Endothelial cell of umbilical vein (primary cell): ENCODE measurements around the gene WDR86. TPM values are rescaled to one million over a fixed set of nuclear protein-coding genes. Genes with fewer than 3 reads are reported as not detected.

Experiments used
- BruUV-seq: library from RNA; stranded (reverse); fragments of 400-500 nt; replicated peaks from 2 replicates; lab custom pipeline; 2021; lab: Mats Ljungman, UMichigan
- CTCF ChIA-PET: fragments of 300-600, 350-600 bp; sonication (Branson Sonifier 250); formaldehyde crosslinking; loops from one replicate; lab custom pipeline; 2021; ENCODE audit warnings: antibody characterized with exemption, inconsistent platforms; lab: Charles Lee
- POLR2A ChIA-PET: fragments of 300-600, 350-600 bp; sonication (Branson Sonifier 250); formaldehyde crosslinking; loops from one replicate; lab custom pipeline; 2021; ENCODE audit warnings: antibody characterized with exemption, inconsistent platforms; lab: Charles Lee
- DNase-seq: peaks from one replicate; pipeline ENCODE4 v3.0.0-alpha.2; 2011; ENCODE audit warnings: low read depth, low spot score
- FAIRE-seq: peaks from 2 replicates; lab custom pipeline; 2011; peaks lifted over from hg19 to GRCh38; lab: Jason Lieb, UNC
- H2AFZ ChIP-seq: 2 replicates; pipeline ENCODE4 v1.6.0; 2012; ENCODE audit warnings: low read depth, low read length, control low read depth, inconsistent platforms
- H3K27ac ChIP-seq: 2 replicates; pipeline ENCODE4 v1.5.1; 2011; ENCODE audit warnings: low read depth, mild to moderate bottlenecking, control low read depth, low read length, moderate library complexity; ENCODE audit not compliant: insufficient read depth
- H3K27me3 ChIP-seq, 2 experiments: 2 replicates each; pipeline versions ENCODE4 v1.6.0 to v1.6.1; 2011; ENCODE audit warnings: low read length in 2 of 2, mixed read lengths in 1 of 2; ENCODE audit not compliant: control insufficient read depth in 2 of 2, insufficient read depth in 2 of 2
- H3K36me3 ChIP-seq, 2 experiments: 2 replicates in 1 of 2; 3 replicates in 1 of 2; pipeline ENCODE4 v1.5.1; 2011; ENCODE audit warnings: low read length in 2 of 2, mild to moderate bottlenecking in 1 of 2, moderate library complexity in 1 of 2; ENCODE audit not compliant: control insufficient read depth in 2 of 2, insufficient read depth in 2 of 2; ENCODE audit errors: extremely low read depth in 1 of 2
- H3K4me1 ChIP-seq: 3 replicates; pipeline ENCODE4 v1.5.1; 2011; ENCODE audit warnings: mild to moderate bottlenecking, low read length; ENCODE audit not compliant: control insufficient read depth, insufficient read depth; ENCODE audit errors: extremely low read depth
- H3K4me2 ChIP-seq: 2 replicates; pipeline ENCODE4 v1.6.1; 2011; ENCODE audit warnings: low read length, control low read depth, mixed read lengths; ENCODE audit not compliant: insufficient read depth
- H3K4me3 ChIP-seq, 3 experiments: fragments of 200-600 bp in 1 of 3; sonication (generic), shearing (Covaris generic) in 1 of 3; replicated peaks in 1 of 3; 2 replicates each; pipeline ENCODE4 v1.5.1; 2011 to 2016; ENCODE audit warnings: control low read depth in 3 of 3, low read length in 3 of 3, mild to moderate bottlenecking in 2 of 3, inconsistent platforms in 1 of 3, low read depth in 1 of 3, moderate library complexity in 1 of 3; ENCODE audit not compliant: insufficient read depth in 1 of 3
- H3K79me2 ChIP-seq: 2 replicates; pipeline ENCODE4 v1.6.0; 2012; ENCODE audit warnings: low read length, inconsistent platforms; ENCODE audit not compliant: control insufficient read depth, insufficient read depth
- H3K9ac ChIP-seq: replicated peaks from 2 replicates; pipeline ENCODE3; 2011; ENCODE audit warnings: low read length, control low read depth; ENCODE audit not compliant: insufficient read depth; ENCODE audit errors: extremely low read depth
- H3K9me1 ChIP-seq: replicated peaks from 3 replicates; pipeline ENCODE4 v1.6.0; 2011; ENCODE audit warnings: mild to moderate bottlenecking, low read length; ENCODE audit not compliant: control insufficient read depth, insufficient read depth; ENCODE audit errors: extremely low read depth
- H3K9me3 ChIP-seq: replicated peaks from 2 replicates; pipeline ENCODE4 v1.5.1; 2012; ENCODE audit warnings: low read length, inconsistent platforms; ENCODE audit not compliant: control insufficient read depth, insufficient read depth
- H4K20me1 ChIP-seq: replicated peaks from 2 replicates; pipeline ENCODE3; 2011; ENCODE audit warnings: mild to moderate bottlenecking, low read length; ENCODE audit not compliant: control insufficient read depth, insufficient read depth; ENCODE audit errors: extremely low read depth
- FOS ChIP-seq: IDR thresholded peaks from 2 replicates; pipeline ENCODE4 v1.6.1; 2011; ENCODE audit warnings: mild to moderate bottlenecking, low read length, moderate library complexity, borderline replicate concordance; ENCODE audit not compliant: insufficient read depth
- GATA2 ChIP-seq: IDR thresholded peaks from 2 replicates; pipeline ENCODE4 v1.7.0; 2011; ENCODE audit warnings: low read depth, mild to moderate bottlenecking, moderate library complexity, mixed read lengths, low read length; ENCODE audit not compliant: insufficient read length, insufficient read depth
- JUN ChIP-seq: IDR thresholded peaks from 2 replicates; pipeline ENCODE4 v1.6.1; 2011; ENCODE audit warnings: borderline replicate concordance, low read depth; ENCODE audit not compliant: insufficient read length, insufficient read depth
- POLR2AphosphoS5 ChIP-seq: IDR thresholded peaks from 2 replicates; pipeline ENCODE4 v1.6.1; 2012; ENCODE audit warnings: low read depth, mild to moderate bottlenecking, control low read depth, low read length, moderate library complexity; ENCODE audit not compliant: insufficient read depth
- dilution Hi-C: fragments of 300-500 bp; cut with MboI; formaldehyde crosslinking; loops from one replicate; pipeline ENCODE4 v1.15.0; 2019; ENCODE audit warnings: low sequenced_read_pairs; ENCODE audit not compliant: extremely low pct_ligation_motif_present
- intact Hi-C: fragments of 100-400 bp; cut with micrococcal nuclease; formaldehyde crosslinking; loops from one replicate; pipeline ENCODE4 v1.10.0; 2022
- polyA plus RNA-seq, 4 experiments: library from polyadenylated mRNA; depleted of rRNA in 3 of 4; stranded (reverse) in 3 of 4; unstranded in 1 of 4; fragments of >200 nt; gene quantifications; 2 replicates each; pipeline versions ENCODE4 v1.2.1 to v1.2.3, GENCODE V29; 2011 to 2012; ENCODE audit warnings: missing spikeins in 1 of 4
- total RNA-seq: library from RNA; stranded (reverse); gene quantifications from 2 replicates; pipeline ENCODE4 v1.2.3, GENCODE V29; 2021
- TF ChIP-seq, protein P1 (sequence below): IDR thresholded peaks from 2 replicates; pipeline ENCODE4 v1.6.1; 2011; ENCODE audit not compliant: insufficient read depth, insufficient read length
- TF ChIP-seq, protein P2 (sequence below), 2 donors: IDR thresholded peaks; 1 replicate in 1 of 2; 2 replicates in 1 of 2; pipeline ENCODE4 v1.5.1; 2011; ENCODE audit warnings: low read length in 2 of 2, mild to moderate bottlenecking in 2 of 2, moderate library complexity in 2 of 2, control low read depth in 1 of 2, inconsistent platforms in 1 of 2, low read depth in 1 of 2; ENCODE audit not compliant: insufficient read depth in 1 of 2; ENCODE audit errors: extremely low read depth in 1 of 2

The WDR86 gene
- total and polyA plus RNA-seq, 2 donors (not counting 3 experiments of a cell fraction or from before 2014, with no cell fraction given) = not detected

DNA sequence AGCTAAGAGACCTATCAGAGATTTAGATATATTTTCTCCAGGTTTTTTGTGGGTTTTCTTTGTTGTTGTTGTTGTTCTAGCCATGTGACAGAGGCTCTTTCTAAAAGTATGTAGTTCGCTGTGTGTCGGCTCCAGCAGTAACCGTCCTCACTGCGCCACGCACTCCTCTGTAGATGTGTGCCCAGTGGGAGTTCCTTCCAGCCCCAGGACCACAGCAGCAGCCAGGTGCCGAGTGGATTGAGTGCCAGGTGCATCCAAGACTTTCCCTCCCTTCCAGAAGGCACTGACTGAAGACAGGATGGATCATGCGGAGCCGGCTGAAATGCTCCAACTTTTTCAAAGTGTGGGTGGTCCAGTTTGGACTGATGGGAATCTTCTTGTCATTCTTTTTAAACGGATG, 31.8 kb downstream of the WDR86 start:
- ChIA-PET CTCF (interaction anchor here (0.6 to 0.8 kb wide), 2 partner anchors 13 to 70 kb away, joined by 3 read pairs; no protein-coding TSS in a partner anchor), POLR2A (no interaction called here)
- dilution Hi-C loops = no loop called here
- FAIRE-seq = no peak
- H3K27ac ChIP-seq = no peak overlapping the region
- H3K9me1 ChIP-seq = no peaks in the 10 kb centered on the region
- TSS peak; percentile 59 for BruUV-seq
- no peak overlapping the region for H3K4me3 ChIP-seq
- no peaks in the 10 kb centered on the region for H3K79me2 ChIP-seq
- no peaks in the 10 kb centered on the region for H3K9me3 ChIP-seq
- peaks cover 11 to 18% of the 10 kb centered on the region in 2 experiments for H3K27me3 ChIP-seq
- intact Hi-C loops = no loop called here
- H3K4me2 ChIP-seq = no peak overlapping the region
- H2AFZ ChIP-seq = no peak overlapping the region
- no peaks in the 10 kb centered on the region for H4K20me1 ChIP-seq
- no peak for TF ChIP-seq JUN
- TF ChIP-seq POLR2AphosphoS5 = no peak
- TF ChIP-seq, protein P1, sequence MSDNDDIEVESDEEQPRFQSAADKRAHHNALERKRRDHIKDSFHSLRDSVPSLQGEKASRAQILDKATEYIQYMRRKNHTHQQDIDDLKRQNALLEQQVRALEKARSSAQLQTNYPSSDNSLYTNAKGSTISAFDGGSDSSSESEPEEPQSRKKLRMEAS = no peak
- TF ChIP-seq GATA2 = no peak
- TF ChIP-seq, protein P2, sequence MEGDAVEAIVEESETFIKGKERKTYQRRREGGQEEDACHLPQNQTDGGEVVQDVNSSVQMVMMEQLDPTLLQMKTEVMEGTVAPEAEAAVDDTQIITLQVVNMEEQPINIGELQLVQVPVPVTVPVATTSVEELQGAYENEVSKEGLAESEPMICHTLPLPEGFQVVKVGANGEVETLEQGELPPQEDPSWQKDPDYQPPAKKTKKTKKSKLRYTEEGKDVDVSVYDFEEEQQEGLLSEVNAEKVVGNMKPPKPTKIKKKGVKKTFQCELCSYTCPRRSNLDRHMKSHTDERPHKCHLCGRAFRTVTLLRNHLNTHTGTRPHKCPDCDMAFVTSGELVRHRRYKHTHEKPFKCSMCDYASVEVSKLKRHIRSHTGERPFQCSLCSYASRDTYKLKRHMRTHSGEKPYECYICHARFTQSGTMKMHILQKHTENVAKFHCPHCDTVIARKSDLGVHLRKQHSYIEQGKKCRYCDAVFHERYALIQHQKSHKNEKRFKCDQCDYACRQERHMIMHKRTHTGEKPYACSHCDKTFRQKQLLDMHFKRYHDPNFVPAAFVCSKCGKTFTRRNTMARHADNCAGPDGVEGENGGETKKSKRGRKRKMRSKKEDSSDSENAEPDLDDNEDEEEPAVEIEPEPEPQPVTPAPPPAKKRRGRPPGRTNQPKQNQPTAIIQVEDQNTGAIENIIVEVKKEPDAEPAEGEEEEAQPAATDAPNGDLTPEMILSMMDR (IDR thresholded peaks at IDR 0.05; ENCODE audit: extremely low read depth in 1 of 2, insufficient read depth in 1 of 2, low read depth in 1 of 2, low read length in 2 of 2) = no peak
- TF ChIP-seq FOS = no peak
- H3K4me1 ChIP-seq = no peaks in the 10 kb centered on the region
- no peak for DNase-seq
- peaks cover 0 to 23% of the 10 kb centered on the region in 2 experiments for H3K36me3 ChIP-seq
- H3K9ac ChIP-seq = no peak overlapping the region
